H1 (cell line): Measurements from ENCODE around the gene CHEK2. TPM values are rescaled to one million over a fixed set of nuclear protein-coding genes. Genes with fewer than 3 reads are reported as not detected.

ENCODE experiments used
- CBX5 ChIP-seq: fragments of 300-800, 300-1000 bp; sonication (generic); IDR thresholded peaks from 2 replicates; pipeline ENCODE4 v1.7.1; 2016; ENCODE audit warnings: antibody characterized with exemption, low read length, low read depth
- JUN ChIP-seq: IDR thresholded peaks from 2 replicates; pipeline ENCODE4 v1.6.1; 2011; ENCODE audit warnings: low read depth, mild to moderate bottlenecking, improper control_type of control experiment, low read length
- POLR2A ChIP-seq, 2 experiments: IDR thresholded peaks; 1 replicate in 1 of 2; 2 replicates in 1 of 2; pipeline ENCODE4 v1.6.1; 2011; ENCODE audit warnings: low read depth in 2 of 2, low read length in 2 of 2, mild to moderate bottlenecking in 2 of 2; ENCODE audit errors: control extremely low read depth in 1 of 2
- SP4 ChIP-seq: IDR thresholded peaks from 2 replicates; pipeline ENCODE4 v1.6.1; 2012; ENCODE audit warnings: low read length, inconsistent platforms
- polyA plus RNA-seq, 7 experiments: library from polyadenylated mRNA; depleted of rRNA in 3 of 7; stranded (reverse) in 5 of 7; unstranded in 2 of 7; fragments of >200 nt in 5 of 7; fragments of 200-250 nt in 2 of 7; gene quantifications; 1 replicate in 5 of 7; 2 replicates in 1 of 7; 4 replicates in 1 of 7; pipeline versions ENCODE4 v1.2.1 to v1.2.3, GENCODE V29; 2011 to 2013; ENCODE audit warnings: missing spikeins in 2 of 7, mixed read lengths in 2 of 7
- total RNA-seq: library from RNA; stranded (reverse); fragmentation: NEBNext Ultra II Directional; extraction: Animal tissue kit (Norgen Biotek cat#: 25700); gene quantifications from 2 replicates; pipeline ENCODE4 v1.2.1, GENCODE V29; 2021

The CHEK2 gene
- total and polyA plus RNA-seq, 2 of the 8 experiments (the other 6 are each of a cell fraction or from before 2014, with no cell fraction given): 74.9 to 89.5 TPM

DNA sequence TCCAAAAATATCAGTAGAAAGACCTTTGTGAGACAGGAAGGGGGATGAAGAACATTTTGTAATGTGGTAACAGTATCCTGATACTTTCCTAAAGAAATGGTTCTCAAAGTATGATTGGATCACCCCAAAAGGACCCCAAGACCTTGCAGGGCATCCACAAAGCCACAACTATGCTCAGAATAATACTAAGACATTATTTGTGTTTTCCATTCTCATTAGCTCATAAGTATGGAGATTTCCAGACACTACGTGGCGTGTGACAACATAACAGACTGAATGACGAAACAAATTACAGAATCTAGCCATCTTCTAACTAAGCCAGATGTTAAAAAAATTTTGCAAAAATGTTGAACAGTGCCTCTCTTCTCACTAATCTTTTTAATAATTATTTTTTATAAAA is 24.9 kb downstream of the CHEK2 start (continued):
- TF ChIP-seq SP4 (no peak), JUN (no peak), POLR2A (IDR thresholded peaks at IDR 0.05; ENCODE audit: control extremely low read depth in 1 of 2, low read depth in 2 of 2, low read length in 2 of 2) (no peak), CBX5 (no peak)
